ENCODE data around the gene RET. TPM values are rescaled to one million over a fixed set of nuclear protein-coding genes. Genes with fewer than 3 reads are reported as not detected.
A peak's percentile ranks its signal among the peaks of the same experiment; 100 is the strongest.

RET gene
- total RNA-seq, 1 donor from 2014 or later = 1.0 TPM

GRCh38 chr10:43114088-43114742, 37.3 kb downstream of the RET start:
- no peak overlapping the region for H3K27ac ChIP-seq

GRCh38 chr10:43114743-43115611, 38.1 kb downstream of the RET start:
- Histone ChIP-seq H3K36me3 (no peaks in the 10 kb centered on the region), H3K27ac (no peak overlapping the region), H3K9me3 (no peaks in the 10 kb centered on the region), H3K4me1 (no peaks in the 10 kb centered on the region), H3K4me3 (no peak overlapping the region), H3K27me3 (no peaks in the 10 kb centered on the region)
- intact Hi-C loops (cut with DNase I) = no loop called here
- TF ChIP-seq CTCF (IDR thresholded peaks at IDR 0.05) = no peak
- DNase-seq (peak; percentile 54), ATAC-seq (no peak)

More at GRCh38 chr10:43114088-43114742, 37.3 kb downstream of the RET start:
- no peak for ATAC-seq
- no peaks in the 10 kb centered on the region for H3K27me3 ChIP-seq
- no peaks in the 10 kb centered on the region for H3K36me3 ChIP-seq
- no peaks in the 10 kb centered on the region for H3K9me3 ChIP-seq
- H3K4me1 ChIP-seq = no peaks in the 10 kb centered on the region
- intact Hi-C loops (cut with DNase I) = no loop called here
- H3K4me3 ChIP-seq = no peak overlapping the region
- DNase-seq = peak; percentile 57
- TF ChIP-seq CTCF (IDR thresholded peaks at IDR 0.05) = no peak

- peak; percentile 54 for DNase-seq
- H3K27me3 ChIP-seq = no peaks in the 10 kb centered on the region
- H3K27ac ChIP-seq = no peak overlapping the region
- no peaks in the 10 kb centered on the region for H3K36me3 ChIP-seq
- H3K9me3 ChIP-seq = no peaks in the 10 kb centered on the region
- no peak overlapping the region for H3K4me3 ChIP-seq
- no peak for TF ChIP-seq CTCF (IDR thresholded peaks at IDR 0.05)
- ATAC-seq = no peak
- H3K4me1 ChIP-seq = no peaks in the 10 kb centered on the region
- intact Hi-C loops (cut with DNase I) = no loop called here
Observed at GRCh38 chr10:43115881-43116595, 39.2 kb downstream of the RET start.

GRCh38 chr10:43116596-43116995, 39.7 kb downstream of the RET start:
- ATAC-seq (no peak), DNase-seq (no peak)
- no peak for TF ChIP-seq CTCF (IDR thresholded peaks at IDR 0.05)
- intact Hi-C loops (cut with DNase I) = no loop called here
- H3K4me3 ChIP-seq = no peak overlapping the region
- no peaks in the 10 kb centered on the region for H3K36me3 ChIP-seq
- H3K9me3 ChIP-seq = no peaks in the 10 kb centered on the region
- no peak overlapping the region for H3K27ac ChIP-seq
- H3K4me1 ChIP-seq = no peaks in the 10 kb centered on the region
- no peaks in the 10 kb centered on the region for H3K27me3 ChIP-seq

GRCh38 chr10:43117031-43117776, 40.3 kb downstream of the RET start:
- no peaks in the 10 kb centered on the region for H3K4me1 ChIP-seq
- H3K36me3 ChIP-seq = no peaks in the 10 kb centered on the region
- ATAC-seq = no peak
- no peak overlapping the region for H3K4me3 ChIP-seq
- no peak for TF ChIP-seq CTCF (IDR thresholded peaks at IDR 0.05)
- H3K27ac ChIP-seq = no peak overlapping the region
- no peaks in the 10 kb centered on the region for H3K27me3 ChIP-seq
- no peaks in the 10 kb centered on the region for H3K9me3 ChIP-seq
- DNase-seq = peak; percentile 61
- intact Hi-C loops (cut with DNase I) = no loop called here

All from upper lobe of right lung (tissue), 1 donor.